Caco-2 (cell line): ENCODE data around the gene INKA2. TPM values are rescaled to one million over a fixed set of nuclear protein-coding genes. Genes with fewer than 3 reads are reported as not detected.

Source experiments
- BruUV-seq: library from RNA; stranded (reverse); fragments of 400-500 nt; replicated peaks from 2 replicates; lab custom pipeline; 2021; lab: Mats Ljungman, UMichigan
- CTCF ChIA-PET: fragments of 300-600 bp; sonication (Branson Sonifier 250); formaldehyde crosslinking; loops from one replicate; lab custom pipeline; 2022; ENCODE audit warnings: antibody characterized with exemption; lab: Charles Lee
- POLR2A ChIA-PET: fragments of 300-600 bp; sonication (Branson Sonifier 250); formaldehyde crosslinking; loops from one replicate; lab custom pipeline; 2022; ENCODE audit warnings: antibody characterized with exemption; lab: Charles Lee
- DNase-seq, 2 experiments: peaks; one replicate each; pipeline versions ENCODE4 v3.0.0 to v3.0.0-alpha.2; 2020 to 2022
- H3K27me3 ChIP-seq: replicated peaks from 2 replicates; pipeline ENCODE4 v1.6.0; 2011; ENCODE audit warnings: low read length; ENCODE audit not compliant: control insufficient read depth, insufficient read depth
- H3K36me3 ChIP-seq: 2 replicates; pipeline ENCODE4 v1.5.1; 2011; ENCODE audit warnings: low read length; ENCODE audit not compliant: control insufficient read depth, insufficient read depth
- H3K4me1 ChIP-seq: fragments of 250-450 bp; sonication (Bioruptor Pico); 2 replicates; pipeline ENCODE4 v1.5.1; 2020; ENCODE audit warnings: mild to moderate bottlenecking
- H3K4me3 ChIP-seq: 2 replicates; pipeline ENCODE4 v1.5.1; 2011; ENCODE audit warnings: low read depth, mild to moderate bottlenecking, control low read depth, low read length
- H3K9me3 ChIP-seq: fragments of 250-450 bp; sonication (Bioruptor Pico); 2 replicates; pipeline ENCODE4 v1.5.1; 2020; ENCODE audit warnings: mild to moderate bottlenecking, moderate library complexity
- H3K27ac Mint-ChIP-seq: one replicate; pipeline ENCODE4 v1.8.0; 2022; ENCODE audit warnings: mixed read lengths; ENCODE audit not compliant: unreplicated experiment
- H3K27me3 Mint-ChIP-seq: one replicate; pipeline ENCODE4 v1.8.0; 2022; ENCODE audit warnings: mixed read lengths; ENCODE audit not compliant: insufficient read depth, unreplicated experiment
- H3K36me3 Mint-ChIP-seq: one replicate; pipeline ENCODE4 v1.8.0; 2022; ENCODE audit warnings: mild to moderate bottlenecking, mixed read lengths; ENCODE audit not compliant: insufficient read depth, unreplicated experiment
- H3K4me1 Mint-ChIP-seq: one replicate; pipeline ENCODE4 v1.8.0; 2022; ENCODE audit warnings: low read depth, mixed read lengths; ENCODE audit not compliant: unreplicated experiment
- H3K4me3 Mint-ChIP-seq: one replicate; pipeline ENCODE4 v1.8.0; 2022; ENCODE audit warnings: mild to moderate bottlenecking, moderate library complexity, mixed read lengths; ENCODE audit not compliant: unreplicated experiment
- H3K9me3 Mint-ChIP-seq: one replicate; pipeline ENCODE4 v1.8.0; 2022; ENCODE audit warnings: mixed read lengths; ENCODE audit not compliant: unreplicated experiment
- intact Hi-C: fragments of 100-400 bp; cut with micrococcal nuclease; formaldehyde crosslinking; loops from one replicate; pipeline ENCODE4 v1.10.0; 2022; ENCODE audit not compliant: unreplicated experiment
- total RNA-seq: library from RNA; stranded (reverse); gene quantifications from 2 replicates; pipeline ENCODE4 v1.2.3, GENCODE V29; 2022
- TF ChIP-seq, protein P1 (sequence below), 2 experiments: fragments of 200-600 bp in 1 of 2; IDR thresholded peaks; 1 replicate in 1 of 2; 2 replicates in 1 of 2; pipeline versions ENCODE4 v1.5.1 to v1.8.0; 2011 to 2022; ENCODE audit warnings: antibody characterized with exemption in 1 of 2, control low read depth in 1 of 2, inconsistent platforms in 1 of 2, low read depth in 1 of 2, low read length in 1 of 2, mild to moderate bottlenecking in 1 of 2, moderate library complexity in 1 of 2; ENCODE audit not compliant: insufficient read depth in 1 of 2, severe bottlenecking in 1 of 2, unreplicated experiment in 1 of 2

The INKA2 gene
- total RNA-seq, 1 experiment from 2014 or later: 5.8 TPM

- Histone ChIP-seq H3K27me3 (no peaks in the 10 kb centered on the region), H3K36me3 (no peaks in the 10 kb centered on the region), H3K9me3 (no peaks in the 10 kb centered on the region), H3K4me3 (no peak overlapping the region), H3K4me1 (peaks cover 20% of the 10 kb centered on the region; the same call in 1 of the 2 replicates)
- intact Hi-C loops: no loop called here
- peaks cover 28% of the 10 kb centered on the region for H3K4me1 Mint-ChIP-seq
- H3K9me3 Mint-ChIP-seq: no peaks in the 10 kb centered on the region
- no peak overlapping the region for H3K4me3 Mint-ChIP-seq
- CTCF ChIA-PET: no interaction called here
- POLR2A ChIA-PET: no interaction called here
- H3K27me3 Mint-ChIP-seq: no peaks in the 10 kb centered on the region
- TF ChIP-seq, protein P1, sequence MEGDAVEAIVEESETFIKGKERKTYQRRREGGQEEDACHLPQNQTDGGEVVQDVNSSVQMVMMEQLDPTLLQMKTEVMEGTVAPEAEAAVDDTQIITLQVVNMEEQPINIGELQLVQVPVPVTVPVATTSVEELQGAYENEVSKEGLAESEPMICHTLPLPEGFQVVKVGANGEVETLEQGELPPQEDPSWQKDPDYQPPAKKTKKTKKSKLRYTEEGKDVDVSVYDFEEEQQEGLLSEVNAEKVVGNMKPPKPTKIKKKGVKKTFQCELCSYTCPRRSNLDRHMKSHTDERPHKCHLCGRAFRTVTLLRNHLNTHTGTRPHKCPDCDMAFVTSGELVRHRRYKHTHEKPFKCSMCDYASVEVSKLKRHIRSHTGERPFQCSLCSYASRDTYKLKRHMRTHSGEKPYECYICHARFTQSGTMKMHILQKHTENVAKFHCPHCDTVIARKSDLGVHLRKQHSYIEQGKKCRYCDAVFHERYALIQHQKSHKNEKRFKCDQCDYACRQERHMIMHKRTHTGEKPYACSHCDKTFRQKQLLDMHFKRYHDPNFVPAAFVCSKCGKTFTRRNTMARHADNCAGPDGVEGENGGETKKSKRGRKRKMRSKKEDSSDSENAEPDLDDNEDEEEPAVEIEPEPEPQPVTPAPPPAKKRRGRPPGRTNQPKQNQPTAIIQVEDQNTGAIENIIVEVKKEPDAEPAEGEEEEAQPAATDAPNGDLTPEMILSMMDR (IDR thresholded peaks at IDR 0.05; ENCODE audit: insufficient read depth in 1 of 2, low read depth in 1 of 2, low read length in 1 of 2, severe bottlenecking in 1 of 2, unreplicated experiment in 1 of 2): no peak
- no peak overlapping the region for H3K27ac Mint-ChIP-seq
- H3K36me3 Mint-ChIP-seq: peaks cover 47% of the 10 kb centered on the region
- DNase-seq: no peak
- BruUV-seq: no TSS peak
These were observed 42.9 kb downstream of the INKA2 start for GRCh38 chr1:111696330-111696729.

GRCh38 chr1:111695801-111696200 lies 43.4 kb downstream of the INKA2 start:
- no peaks in the 10 kb centered on the region for H3K9me3 ChIP-seq
- TF ChIP-seq, protein P1 (IDR thresholded peaks at IDR 0.05; ENCODE audit: insufficient read depth in 1 of 2, low read depth in 1 of 2, low read length in 1 of 2, severe bottlenecking in 1 of 2, unreplicated experiment in 1 of 2): no peak
- H3K4me3 ChIP-seq: no peak overlapping the region
- H3K36me3 ChIP-seq: no peaks in the 10 kb centered on the region
- ChIA-PET POLR2A (no interaction called here), CTCF (no interaction called here)
- H3K9me3 Mint-ChIP-seq: no peaks in the 10 kb centered on the region
- no peak for DNase-seq
- no TSS peak for BruUV-seq
- no peak overlapping the region for H3K4me3 Mint-ChIP-seq
- H3K4me1 ChIP-seq: peaks cover 23% of the 10 kb centered on the region
- H3K27me3 ChIP-seq: no peaks in the 10 kb centered on the region
- H3K4me1 Mint-ChIP-seq: peaks cover 28% of the 10 kb centered on the region
- no peak overlapping the region for H3K27ac Mint-ChIP-seq
- no peaks in the 10 kb centered on the region for H3K27me3 Mint-ChIP-seq
- intact Hi-C loops: no loop called here
- peaks cover 41% of the 10 kb centered on the region for H3K36me3 Mint-ChIP-seq

DNA sequence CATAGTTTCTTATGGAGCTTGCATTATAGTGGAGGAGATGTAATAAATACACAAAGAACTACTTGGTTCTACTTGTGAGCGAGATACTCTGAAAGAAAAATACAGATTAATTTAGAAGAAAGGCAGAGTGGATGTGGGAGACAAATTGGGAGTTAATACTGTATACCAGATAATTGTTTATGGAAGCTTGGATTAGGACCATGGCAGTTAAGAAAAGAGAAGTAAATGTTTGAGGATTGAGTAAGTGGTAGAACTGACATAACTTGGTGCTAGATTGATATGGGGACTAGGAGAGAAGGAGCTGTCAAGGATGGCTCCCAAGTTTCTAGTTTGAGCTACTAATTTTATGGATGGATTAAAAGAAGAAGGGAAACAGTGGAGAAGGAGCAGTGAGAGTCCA lies 47.3 kb downstream of the INKA2 start:
- Histone ChIP-seq H3K36me3 (no peaks in the 10 kb centered on the region), H3K4me3 (no peak overlapping the region), H3K9me3 (no peaks in the 10 kb centered on the region), H3K4me1 (peaks cover 22% of the 10 kb centered on the region), H3K27me3 (no peaks in the 10 kb centered on the region)
- Mint-ChIP-seq H3K36me3 (peaks cover 40% of the 10 kb centered on the region), H3K4me1 (peaks cover 25% of the 10 kb centered on the region), H3K4me3 (no peak overlapping the region), H3K27me3 (no peaks in the 10 kb centered on the region), H3K27ac (no peak overlapping the region), H3K9me3 (peaks cover 9% of the 10 kb centered on the region)
- no peak for DNase-seq
- TF ChIP-seq, protein P1 (IDR thresholded peaks at IDR 0.05; ENCODE audit: insufficient read depth in 1 of 2, low read depth in 1 of 2, low read length in 1 of 2, severe bottlenecking in 1 of 2, unreplicated experiment in 1 of 2): no peak
- intact Hi-C loops: no loop called here
- POLR2A ChIA-PET: no interaction called here
- BruUV-seq: no TSS peak
- CTCF ChIA-PET: no interaction called here
